DMS79 treated with DMSO at 0.1 percent for 48 hours (cell line): Measurements from ENCODE around the gene FOXL2.
"Not testable (repeated sequence)": the region's sequence is repeated elsewhere in the genome, so short reads cannot be mapped to it uniquely, and the experiment has no call there.

Source experiments
- DNase-seq: peaks from one replicate; lab custom pipeline; 2025; lab: John Stamatoyannopoulos, UW

The FOXL2 gene

GRCh38 chr3:138933068-138933668, 13.8 kb downstream of the FOXL2 start:
- no peak for DNase-seq

- DNase-seq: no peak
Measured at GRCh38 chr3:138928727-138929372, 18.1 kb downstream of the FOXL2 start.

GRCh38 chr3:138923531-138923994, 23.4 kb downstream of the FOXL2 start:
- peak; percentile 81 for DNase-seq

DNA sequence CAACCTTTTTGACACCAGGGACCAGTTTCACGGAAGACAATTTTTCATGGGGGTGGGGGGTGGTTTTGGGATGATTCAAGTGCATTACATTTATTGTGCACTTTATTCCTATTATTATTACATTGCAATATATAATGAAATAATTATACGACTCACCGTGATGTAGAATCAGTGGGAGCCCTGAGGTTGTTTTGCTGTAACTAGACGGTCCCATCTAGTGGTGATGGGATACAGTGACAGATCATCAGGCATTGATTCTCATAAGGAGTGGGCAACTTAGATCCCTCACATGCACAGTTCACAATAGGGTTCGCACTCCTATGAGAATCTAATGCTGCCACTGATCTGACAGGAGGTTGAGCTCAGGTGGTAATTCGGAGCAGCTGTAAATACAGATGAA, 24.5 kb downstream of the FOXL2 start:
- DNase-seq: not testable (repeated sequence)

- no peak for DNase-seq
Measured at GRCh38 chr3:138921316-138922292, 25.3 kb downstream of the FOXL2 start.

DNA sequence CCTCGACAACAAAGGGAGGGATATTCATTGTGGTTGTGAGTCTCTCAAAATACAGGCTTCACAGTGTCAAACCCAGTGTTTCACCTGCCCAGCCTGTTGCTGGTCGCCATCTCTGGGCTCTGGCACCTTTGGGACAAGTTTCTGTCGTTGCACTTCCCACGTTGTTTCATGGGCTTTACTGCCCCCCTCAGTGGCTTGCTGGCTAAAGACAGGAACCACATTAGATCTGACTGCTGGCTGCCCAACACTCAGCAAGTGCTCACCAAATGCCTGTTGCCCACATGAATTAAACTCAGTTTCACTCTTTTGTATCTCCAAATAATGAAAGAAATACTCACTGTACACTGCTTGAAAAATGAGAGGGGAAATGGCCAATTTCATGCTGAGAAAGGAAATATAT, 27.6 kb downstream of the FOXL2 start:
- DNase-seq: no peak

DNA sequence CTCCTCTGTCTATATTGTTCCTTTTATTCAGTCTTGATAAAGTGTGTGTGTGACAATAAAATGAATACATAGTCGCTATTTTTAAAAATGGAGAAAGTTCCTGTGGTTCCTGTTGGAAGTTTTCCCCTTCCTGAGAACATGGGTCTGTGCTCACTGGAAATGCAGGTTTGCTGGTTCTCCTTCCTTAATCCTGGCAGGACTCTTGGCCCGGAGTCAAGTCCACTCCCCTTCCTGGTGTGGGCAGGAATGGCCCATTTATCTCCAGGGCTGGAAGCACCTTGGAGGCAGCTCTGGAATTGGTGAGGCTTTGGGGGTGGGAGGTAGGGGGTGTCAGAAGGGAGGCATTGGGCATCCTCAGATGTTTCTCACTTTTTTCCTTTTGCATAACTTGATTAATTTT, 30.1 kb downstream of the FOXL2 start:
- peak; percentile 8 for DNase-seq

DNA sequence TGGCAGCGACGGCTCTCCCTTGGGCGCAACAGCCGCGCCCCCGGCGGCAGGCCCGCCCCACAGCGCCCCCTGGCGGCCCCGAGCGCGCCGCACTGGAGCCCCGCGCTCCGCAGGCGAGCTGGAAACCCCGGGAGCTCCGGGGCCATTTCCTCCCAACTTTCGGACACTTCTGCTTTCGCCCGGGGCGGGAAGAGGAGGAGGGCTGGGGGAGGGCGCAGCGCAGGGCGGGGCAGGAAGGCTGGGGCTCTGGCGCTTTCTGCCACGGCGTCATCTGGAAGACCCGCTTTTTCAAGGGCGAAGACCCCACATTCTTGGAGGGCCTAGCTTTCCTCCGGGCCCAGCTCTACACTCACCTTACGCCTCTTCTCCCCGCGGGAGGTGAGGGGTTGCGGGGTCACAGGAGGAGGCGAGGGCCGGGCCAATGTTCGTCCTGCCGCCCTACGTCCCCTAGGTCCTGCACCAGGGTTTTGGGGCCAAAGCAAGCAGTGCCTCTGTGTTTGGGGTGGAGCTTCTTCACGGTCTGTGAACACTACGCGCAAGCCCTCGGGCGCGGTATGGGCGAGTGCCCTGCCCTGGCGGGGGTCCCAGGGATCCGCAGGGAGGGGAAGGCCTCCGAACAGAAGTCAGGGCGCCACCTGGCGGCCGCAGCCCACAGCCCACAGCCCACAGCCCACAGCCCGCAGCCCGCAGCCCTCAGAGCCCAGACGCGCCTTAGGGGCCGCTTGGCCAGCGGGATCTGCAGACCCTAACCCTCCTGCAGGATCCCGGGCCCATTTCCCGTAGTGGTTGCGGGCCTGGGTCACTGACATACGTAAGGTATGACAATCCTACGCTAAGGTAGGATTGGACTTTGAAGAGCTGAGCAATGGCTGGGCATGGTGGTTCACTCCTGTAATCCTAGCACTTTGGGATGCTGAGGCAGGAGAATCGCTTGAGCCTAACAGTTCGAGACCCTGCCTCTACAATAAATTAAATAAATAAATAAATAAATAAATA, 31.1 kb downstream of the FOXL2 start:
- peak; percentile 82 for DNase-seq

DNA sequence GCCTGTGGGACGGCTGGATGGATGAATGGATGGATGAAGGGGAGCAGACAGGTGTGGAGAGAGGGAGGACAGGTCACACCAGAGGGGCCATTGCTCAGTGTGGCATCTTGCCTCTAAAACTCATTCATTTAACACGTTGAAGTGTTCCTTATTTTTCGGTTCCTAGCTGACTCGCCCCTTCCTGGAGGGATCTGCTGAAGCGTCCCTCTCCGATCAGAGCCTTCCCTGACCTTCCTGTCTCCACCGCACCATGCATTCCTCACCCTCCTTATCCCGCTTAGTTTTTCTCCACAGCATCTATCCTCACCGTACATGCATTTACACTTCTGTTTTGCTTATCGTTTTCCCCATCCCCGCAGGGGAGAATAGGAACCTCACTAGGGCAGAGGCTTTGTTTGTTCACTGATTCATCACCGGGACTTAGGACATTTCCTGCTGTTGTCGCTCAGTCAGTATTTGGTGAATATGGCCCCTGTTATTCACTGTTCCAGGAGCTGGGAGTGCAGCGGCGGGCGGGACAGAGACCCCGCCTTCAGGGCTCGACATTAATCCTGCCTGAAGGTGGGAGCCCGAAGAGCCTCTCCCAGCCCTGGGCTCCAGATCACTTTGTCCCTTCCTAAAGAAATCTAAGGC, 32.0 kb downstream of the FOXL2 start:
- DNase-seq: no peak

GRCh38 chr3:138913766-138914165, 33.2 kb downstream of the FOXL2 start:
- no peak for DNase-seq

- DNase-seq: no peak
Measured at GRCh38 chr3:138912237-138912636, 34.7 kb downstream of the FOXL2 start.

DNA sequence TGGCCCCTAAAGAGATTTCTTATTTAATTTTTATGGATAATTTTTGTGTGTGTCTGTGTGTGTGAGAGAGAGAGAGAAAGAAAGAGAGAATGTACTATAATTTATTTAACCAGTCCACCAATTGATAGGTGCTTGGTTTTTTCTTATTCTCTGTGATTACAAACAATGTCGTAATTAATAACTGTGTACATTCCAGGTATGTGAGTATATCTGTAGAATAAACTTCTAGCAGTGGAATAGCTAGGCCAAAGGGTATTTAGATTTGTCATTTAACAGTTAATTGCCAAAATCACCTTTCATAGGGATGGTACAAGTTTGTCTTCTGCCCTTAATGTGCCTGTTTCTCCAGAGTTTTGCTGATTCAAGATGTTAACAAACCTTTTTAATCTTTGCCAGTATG, 35.3 kb downstream of the FOXL2 start:
- no peak for DNase-seq

DNA sequence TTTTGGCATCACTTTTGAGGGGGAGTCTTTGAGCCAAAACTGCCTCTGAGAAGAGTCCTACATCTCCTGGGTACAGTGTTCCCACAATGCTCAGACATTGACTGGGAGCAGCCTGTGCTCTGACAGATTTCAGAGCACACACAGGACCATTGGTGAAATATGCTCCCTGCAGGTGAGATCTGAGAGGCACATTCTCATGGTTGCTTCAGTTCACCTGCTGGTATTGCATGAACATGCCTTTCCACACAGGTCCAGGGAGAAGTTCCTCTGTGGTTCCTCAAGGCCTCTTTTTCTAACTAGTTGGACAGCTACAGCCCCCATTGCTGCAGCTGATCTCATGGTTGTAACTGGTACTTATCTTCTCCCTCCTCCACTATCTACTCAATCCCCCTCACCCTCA, 37.0 kb downstream of the FOXL2 start:
- DNase-seq: no peak

- DNase-seq: no peak
Measured at GRCh38 chr3:138908846-138909245, 38.1 kb downstream of the FOXL2 start.

DNA sequence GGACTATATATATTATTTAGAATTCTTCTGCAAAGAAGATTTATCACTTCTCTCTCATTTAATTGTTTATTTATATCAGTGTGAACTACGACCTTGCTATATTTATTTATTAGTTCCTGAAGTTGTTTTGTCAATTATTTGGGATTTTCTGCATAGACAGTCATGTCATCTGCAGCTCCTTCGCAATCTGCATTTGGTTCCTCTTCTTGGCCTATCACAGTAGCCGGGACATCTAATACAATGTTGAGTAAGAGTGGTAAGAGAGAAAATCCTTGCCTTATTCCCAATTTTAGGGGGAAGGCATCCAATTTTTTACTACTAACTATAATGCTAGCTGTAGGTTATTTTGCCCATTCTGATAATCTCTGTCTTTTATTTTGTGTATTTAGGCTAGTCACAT, 39.4 kb downstream of the FOXL2 start:
- no peak for DNase-seq

- DNase-seq: no peak
Measured at GRCh38 chr3:138902171-138902570, 44.8 kb downstream of the FOXL2 start.

GRCh38 chr3:138901567-138901966, 45.4 kb downstream of the FOXL2 start:
- DNase-seq: no peak

- no peak for DNase-seq
Measured at GRCh38 chr3:138899351-138899991, 47.5 kb downstream of the FOXL2 start.

GRCh38 chr3:138898708-138899107, 48.2 kb downstream of the FOXL2 start:
- no peak for DNase-seq

GRCh38 chr3:138898301-138898700, 48.6 kb downstream of the FOXL2 start:
- DNase-seq: no peak
